ENCODE data around the gene IST1.

GRCh38 chr16:71848622-71849021, 46.7 kb upstream of the IST1 start:
- TF ChIP-seq POLR3A (IDR thresholded peaks at IDR 0.05; ENCODE audit: borderline replicate concordance, extremely low read depth, insufficient read depth, insufficient read length) (no peak), RERE (CRISPR knock-in tag; IDR thresholded peaks at IDR 0.05; ENCODE audit: borderline replicate concordance) (no peak), ZNF23 (CRISPR knock-in tag; IDR thresholded peaks at IDR 0.05) (no peak), CEBPB (tag; IDR thresholded peaks at IDR 0.05) (no peak), SIRT6 (IDR thresholded peaks at IDR 0.05; ENCODE audit: low read depth, low read length) (no peak), ZBTB34 (CRISPR knock-in tag; IDR thresholded peaks at IDR 0.05) (no peak), ZBTB11 (CRISPR knock-in tag; IDR thresholded peaks at IDR 0.05) (no peak), ESRRA (IDR thresholded peaks at IDR 0.05; ENCODE audit: borderline replicate concordance, low read depth) (no peak), USF2 (CRISPR knock-in tag; IDR thresholded peaks at IDR 0.05) (no peak), NFIC (IDR thresholded peaks at IDR 0.05) (no peak), ATF2 (CRISPR knock-in tag; IDR thresholded peaks at IDR 0.05) (no peak), EGR1 (conservative IDR thresholded peaks at IDR 0.05) (no peak), ETS1 (conservative IDR thresholded peaks at IDR 0.05; ENCODE audit: control insufficient read depth, low read depth, low read length) (no peak), SAFB2 (IDR thresholded peaks at IDR 0.05; ENCODE audit: borderline replicate concordance, low read depth, low read length, severe bottlenecking) (no peak)

Data from K562 (cell line).